DOHH2 (cell line): ENCODE data around the gene PRR18.

Source experiments
- H3F3A ChIP-seq: fragments of 200-600 bp; sonication (generic), shearing (Covaris generic); 2 replicates; pipeline ENCODE4 v1.6.0; 2016; ENCODE audit warnings: antibody characterized with exemption, mild to moderate bottlenecking; ENCODE audit not compliant: control insufficient read depth, insufficient read depth
- H3K27ac ChIP-seq: fragments of 200-600 bp; sonication (generic); 2 replicates; pipeline ENCODE4 v1.5.1; 2014; ENCODE audit warnings: low read depth, mild to moderate bottlenecking, low read length, moderate library complexity
- H3K27me3 ChIP-seq: fragments of 200-600 bp; sonication (generic); 2 replicates; pipeline ENCODE4 v1.6.1; 2014; ENCODE audit warnings: mild to moderate bottlenecking, low read length, mixed read lengths; ENCODE audit not compliant: control insufficient read depth
- H3K36me3 ChIP-seq: fragments of 200-600 bp; sonication (generic); 2 replicates; pipeline ENCODE4 v1.6.1; 2014; ENCODE audit warnings: mild to moderate bottlenecking, low read length, moderate library complexity, mixed read lengths; ENCODE audit not compliant: control insufficient read depth
- H3K4me1 ChIP-seq: fragments of 200-600 bp; sonication (generic); 2 replicates; pipeline ENCODE4 v1.6.1; 2014; ENCODE audit warnings: mild to moderate bottlenecking, low read length, mixed read lengths; ENCODE audit not compliant: control insufficient read depth
- H3K4me2 ChIP-seq: fragments of 200-600 bp; sonication (generic); 2 replicates; pipeline ENCODE4 v1.6.0; 2014; ENCODE audit warnings: mild to moderate bottlenecking, low read length, moderate library complexity
- H3K4me3 ChIP-seq: fragments of 200-600 bp; sonication (generic); 2 replicates; pipeline ENCODE4 v1.5.1; 2014; ENCODE audit warnings: mild to moderate bottlenecking, low read length, mixed read lengths
- H3K79me2 ChIP-seq: fragments of 200-600 bp; sonication (generic); 2 replicates; pipeline ENCODE4 v1.6.1; 2014; ENCODE audit warnings: mild to moderate bottlenecking, low read length, mixed read lengths; ENCODE audit not compliant: control insufficient read depth
- H3K9me2 ChIP-seq: fragments of 200-600 bp; sonication (generic); replicated peaks from 2 replicates; pipeline ENCODE4 v1.6.1; 2014; ENCODE audit warnings: mild to moderate bottlenecking, low read length, mixed read lengths; ENCODE audit not compliant: control insufficient read depth
- H3K9me3 ChIP-seq: fragments of 200-600 bp; sonication (generic); 2 replicates; pipeline ENCODE4 v1.6.1; 2014; ENCODE audit warnings: antibody characterized with exemption, low read length, mixed read lengths; ENCODE audit not compliant: control insufficient read depth, insufficient read depth
- H4K20me1 ChIP-seq: fragments of 200-600 bp; sonication (generic); 2 replicates; pipeline ENCODE4 v1.6.0; 2014; ENCODE audit warnings: low read depth, mild to moderate bottlenecking, antibody characterized with exemption, low read length, moderate library complexity; ENCODE audit not compliant: control insufficient read depth, insufficient read depth
- EZH2phosphoT487 ChIP-seq: fragments of 200-600 bp; sonication (generic); IDR thresholded peaks from 2 replicates; pipeline ENCODE4 v1.6.1; 2017; ENCODE audit warnings: borderline replicate concordance, mild to moderate bottlenecking, antibody characterized with exemption, low read length, moderate library complexity, mixed read lengths
- TF ChIP-seq, protein P1 (sequence below): fragments of 200-600 bp; sonication (generic); IDR thresholded peaks from one replicate; pipeline ENCODE4 v1.5.1; 2014; ENCODE audit warnings: antibody characterized with exemption, mild to moderate bottlenecking, low read depth, low read length; ENCODE audit not compliant: poor library complexity, severe bottlenecking

The PRR18 gene

GRCh38 chr6:166282394-166283032, 25.7 kb downstream of the PRR18 start:
- Histone ChIP-seq H3K27ac (no peak overlapping the region), H3F3A (peaks cover 13% of the 10 kb centered on the region), H3K4me1 (peaks cover 32% of the 10 kb centered on the region), H3K9me3 (no peaks in the 10 kb centered on the region), H3K9me2 (no peaks in the 10 kb centered on the region), H3K79me2 (no peaks in the 10 kb centered on the region), H3K36me3 (no peaks in the 10 kb centered on the region), H4K20me1 (no peaks in the 10 kb centered on the region), H3K4me2 (no peak overlapping the region), H3K4me3 (no peak overlapping the region), H3K27me3 (no peaks in the 10 kb centered on the region)
- no peak for TF ChIP-seq EZH2phosphoT487
- TF ChIP-seq, protein P1, sequence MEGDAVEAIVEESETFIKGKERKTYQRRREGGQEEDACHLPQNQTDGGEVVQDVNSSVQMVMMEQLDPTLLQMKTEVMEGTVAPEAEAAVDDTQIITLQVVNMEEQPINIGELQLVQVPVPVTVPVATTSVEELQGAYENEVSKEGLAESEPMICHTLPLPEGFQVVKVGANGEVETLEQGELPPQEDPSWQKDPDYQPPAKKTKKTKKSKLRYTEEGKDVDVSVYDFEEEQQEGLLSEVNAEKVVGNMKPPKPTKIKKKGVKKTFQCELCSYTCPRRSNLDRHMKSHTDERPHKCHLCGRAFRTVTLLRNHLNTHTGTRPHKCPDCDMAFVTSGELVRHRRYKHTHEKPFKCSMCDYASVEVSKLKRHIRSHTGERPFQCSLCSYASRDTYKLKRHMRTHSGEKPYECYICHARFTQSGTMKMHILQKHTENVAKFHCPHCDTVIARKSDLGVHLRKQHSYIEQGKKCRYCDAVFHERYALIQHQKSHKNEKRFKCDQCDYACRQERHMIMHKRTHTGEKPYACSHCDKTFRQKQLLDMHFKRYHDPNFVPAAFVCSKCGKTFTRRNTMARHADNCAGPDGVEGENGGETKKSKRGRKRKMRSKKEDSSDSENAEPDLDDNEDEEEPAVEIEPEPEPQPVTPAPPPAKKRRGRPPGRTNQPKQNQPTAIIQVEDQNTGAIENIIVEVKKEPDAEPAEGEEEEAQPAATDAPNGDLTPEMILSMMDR: no peak

DNA sequence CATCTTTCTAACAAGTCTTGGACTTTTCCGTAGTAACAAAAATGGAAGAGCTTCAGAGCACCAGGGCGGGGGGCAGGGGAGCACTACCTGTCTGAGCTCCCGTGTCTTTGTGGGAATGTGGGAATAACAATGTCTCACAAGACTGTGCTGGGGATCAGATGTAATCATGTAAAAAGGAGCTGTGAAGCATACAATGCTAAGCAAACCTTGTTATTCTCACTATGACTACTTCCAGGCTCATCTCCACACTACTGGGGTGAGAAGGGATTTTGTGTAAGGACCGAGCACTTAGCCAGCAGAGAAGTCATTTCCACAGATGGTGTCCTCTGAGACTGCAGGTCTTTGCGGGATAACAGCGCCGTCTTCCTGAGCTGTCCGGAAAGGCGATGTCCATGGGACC, 27.1 kb downstream of the PRR18 start:
- H3K27ac ChIP-seq: no peak overlapping the region
- H3K79me2 ChIP-seq: no peaks in the 10 kb centered on the region
- TF ChIP-seq EZH2phosphoT487: no peak
- TF ChIP-seq, protein P1: no peak
- peaks cover 20% of the 10 kb centered on the region for H3K4me1 ChIP-seq
- no peaks in the 10 kb centered on the region for H3K27me3 ChIP-seq
- H3K9me2 ChIP-seq: no peaks in the 10 kb centered on the region
- H3K9me3 ChIP-seq: no peaks in the 10 kb centered on the region
- H3K4me3 ChIP-seq: no peak overlapping the region
- no peak overlapping the region for H3K4me2 ChIP-seq
- H3F3A ChIP-seq: peaks cover 5% of the 10 kb centered on the region
- no peaks in the 10 kb centered on the region for H4K20me1 ChIP-seq
- H3K36me3 ChIP-seq: no peaks in the 10 kb centered on the region

- H3K4me2 ChIP-seq: no peak overlapping the region
- no peak overlapping the region for H3K4me3 ChIP-seq
Observed at GRCh38 chr6:166279393-166279679, 28.9 kb downstream of the PRR18 start.

More at GRCh38 chr6:166279393-166279679, 28.9 kb downstream of the PRR18 start:
- no peaks in the 10 kb centered on the region for H3K79me2 ChIP-seq
- no peaks in the 10 kb centered on the region for H4K20me1 ChIP-seq
- no peaks in the 10 kb centered on the region for H3K9me3 ChIP-seq
- TF ChIP-seq, protein P1: no peak
- no peak for TF ChIP-seq EZH2phosphoT487
- H3K4me1 ChIP-seq: peaks cover 24% of the 10 kb centered on the region
- no peaks in the 10 kb centered on the region for H3K36me3 ChIP-seq
- no peak overlapping the region for H3K27ac ChIP-seq
- no peaks in the 10 kb centered on the region for H3K27me3 ChIP-seq
- H3F3A ChIP-seq: no peaks in the 10 kb centered on the region
- no peaks in the 10 kb centered on the region for H3K9me2 ChIP-seq
